ENCODE results near the gene ITGA3. TPM values are rescaled to one million over a fixed set of nuclear protein-coding genes. Genes with fewer than 3 reads are reported as not detected.
A peak's percentile ranks its signal among the peaks of the same experiment; 100 is the strongest.

ITGA3 gene
- total and polyA plus RNA-seq, 2 of the 13 experiments (the other 11 are each of a cell fraction or from before 2014, with no cell fraction given), result 0.48 to 0.69 TPM

GRCh38 chr17:50113624-50114320, 57.9 kb downstream of the ITGA3 start (continued):
- TF ChIP-seq IKZF5 (CRISPR knock-in tag; IDR thresholded peaks at IDR 0.05) (no peak), MAF1 (CRISPR knock-in tag; IDR thresholded peaks at IDR 0.05; ENCODE audit: borderline replicate concordance) (no peak), HNRNPUL1 (IDR thresholded peaks at IDR 0.05; ENCODE audit: low read depth, low read length) (no peak), ZNF770 (CRISPR knock-in tag; IDR thresholded peaks at IDR 0.05) (no peak), CBX1 (IDR thresholded peaks at IDR 0.05; ENCODE audit: low read depth) (peak; percentile 20), RARA (CRISPR knock-in tag; IDR thresholded peaks at IDR 0.05) (peak; percentile 25; the same call in 1 of the 2 replicates), MAFF (IDR thresholded peaks at IDR 0.05; ENCODE audit: low read depth, low read length) (no peak), ZNF891 (CRISPR knock-in tag; IDR thresholded peaks at IDR 0.05) (no peak), CBX2 (IDR thresholded peaks at IDR 0.05; ENCODE audit: low read depth, low read length) (no peak), CBX2 (CRISPR knock-in tag; IDR thresholded peaks at IDR 0.05; ENCODE audit: low read depth) (no peak), ASH2L (IDR thresholded peaks at IDR 0.05; ENCODE audit: insufficient read length, low read depth, low read length) (no peak), KDM5B (CRISPR knock-in tag; IDR thresholded peaks at IDR 0.05; ENCODE audit: borderline replicate concordance) (0 out of 2 replicates have a peak, but pooled peaks have one; percentile 44), ZZZ3 (CRISPR knock-in tag; IDR thresholded peaks at IDR 0.05; ENCODE audit: borderline replicate concordance) (no peak), ZSCAN5A (CRISPR knock-in tag; IDR thresholded peaks at IDR 0.05; ENCODE audit: borderline replicate concordance) (no peak), PRPF4 (IDR thresholded peaks at IDR 0.05; ENCODE audit: low read depth, low read length, poor library complexity, severe bottlenecking) (no peak), SMAD9 (CRISPR knock-in tag; IDR thresholded peaks at IDR 0.05) (no peak), REPIN1 (CRISPR knock-in tag; IDR thresholded peaks at IDR 0.05; ENCODE audit: borderline replicate concordance, low read depth) (no peak), ZNF253 (CRISPR knock-in tag; IDR thresholded peaks at IDR 0.05; ENCODE audit: borderline replicate concordance) (no peak), MAZ (IDR thresholded peaks at IDR 0.05; ENCODE audit: borderline replicate concordance, low read depth, low read length) (no peak), MAZ (CRISPR knock-in tag; IDR thresholded peaks at IDR 0.05; ENCODE audit: low read depth) (0 out of 2 replicates have a peak, but pooled peaks have one; percentile 22)
- TF ChIP-seq, protein P1, sequence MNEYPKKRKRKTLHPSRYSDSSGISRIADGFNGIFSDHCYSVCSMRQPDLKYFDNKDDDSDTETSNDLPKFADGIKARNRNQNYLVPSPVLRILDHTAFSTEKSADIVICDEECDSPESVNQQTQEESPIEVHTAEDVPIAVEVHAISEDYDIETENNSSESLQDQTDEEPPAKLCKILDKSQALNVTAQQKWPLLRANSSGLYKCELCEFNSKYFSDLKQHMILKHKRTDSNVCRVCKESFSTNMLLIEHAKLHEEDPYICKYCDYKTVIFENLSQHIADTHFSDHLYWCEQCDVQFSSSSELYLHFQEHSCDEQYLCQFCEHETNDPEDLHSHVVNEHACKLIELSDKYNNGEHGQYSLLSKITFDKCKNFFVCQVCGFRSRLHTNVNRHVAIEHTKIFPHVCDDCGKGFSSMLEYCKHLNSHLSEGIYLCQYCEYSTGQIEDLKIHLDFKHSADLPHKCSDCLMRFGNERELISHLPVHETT (CRISPR knock-in tag; conservative IDR thresholded peaks at IDR 0.05), result no peak
- TF ChIP-seq, protein P2, sequence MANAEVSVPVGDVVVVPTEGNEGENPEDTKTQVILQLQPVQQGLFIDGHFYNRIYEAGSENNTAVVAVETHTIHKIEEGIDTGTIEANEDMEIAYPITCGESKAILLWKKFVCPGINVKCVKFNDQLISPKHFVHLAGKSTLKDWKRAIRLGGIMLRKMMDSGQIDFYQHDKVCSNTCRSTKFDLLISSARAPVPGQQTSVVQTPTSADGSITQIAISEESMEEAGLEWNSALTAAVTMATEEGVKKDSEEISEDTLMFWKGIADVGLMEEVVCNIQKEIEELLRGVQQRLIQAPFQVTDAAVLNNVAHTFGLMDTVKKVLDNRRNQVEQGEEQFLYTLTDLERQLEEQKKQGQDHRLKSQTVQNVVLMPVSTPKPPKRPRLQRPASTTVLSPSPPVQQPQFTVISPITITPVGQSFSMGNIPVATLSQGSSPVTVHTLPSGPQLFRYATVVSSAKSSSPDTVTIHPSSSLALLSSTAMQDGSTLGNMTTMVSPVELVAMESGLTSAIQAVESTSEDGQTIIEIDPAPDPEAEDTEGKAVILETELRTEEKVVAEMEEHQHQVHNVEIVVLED (CRISPR knock-in tag; IDR thresholded peaks at IDR 0.05; ENCODE audit: borderline replicate concordance), result no peak
